ENCODE results near the gene LRRC19. TPM values are rescaled to one million over a fixed set of nuclear protein-coding genes. Genes with fewer than 3 reads are reported as not detected.

LRRC19 gene
- total and polyA plus RNA-seq, 7 donors, result 0.01 TPM; not detected in 6

GRCh38 chr9:27003426-27004077 lies 1.9 kb downstream of the LRRC19 start:
- Histone ChIP-seq H3K36me3 (ENCODE audit: insufficient read depth in 1 of 2, low read depth in 1 of 2) (no peaks in the 10 kb centered on the region), H3K27ac (no peak overlapping the region), H3K9me3 (no peaks in the 10 kb centered on the region), H3K4me3 (no peak overlapping the region), H3K4me1 (no peaks in the 10 kb centered on the region), H3K27me3 (ENCODE audit: insufficient read depth in 3 of 3, low read length in 2 of 3) (no peaks in the 10 kb centered on the region)
- intact Hi-C loops (cut with DNase I), result no loop called here
- WGBS, 3 donors, result 92 to 98% (median 96%) methylated on average over 3 of the region's 3 CpGs
- ATAC-seq, result no peak
- TF ChIP-seq CTCF (IDR thresholded peaks at IDR 0.05), result no peak
- no peak for DNase-seq

- no peak for DNase-seq
- Histone ChIP-seq H3K4me1 (no peaks in the 10 kb centered on the region), H3K4me3 (no peak overlapping the region), H3K27ac (no peak overlapping the region), H3K9me3 (no peaks in the 10 kb centered on the region), H3K27me3 (ENCODE audit: insufficient read depth in 3 of 3, low read length in 2 of 3) (no peaks in the 10 kb centered on the region), H3K36me3 (ENCODE audit: insufficient read depth in 1 of 2, low read depth in 1 of 2) (peaks cover 0 to 20% of the 10 kb centered on the region in 2 donors)
- intact Hi-C loops (cut with DNase I), result no loop called here
- no peak for TF ChIP-seq CTCF (IDR thresholded peaks at IDR 0.05)
- no peak for ATAC-seq
- 84 to 92% (median 90%) methylated on average over 2 of the region's 2 CpGs for WGBS, 3 donors
Observed at GRCh38 chr9:26995810-26996209, 9.7 kb downstream of the LRRC19 start.

DNA sequence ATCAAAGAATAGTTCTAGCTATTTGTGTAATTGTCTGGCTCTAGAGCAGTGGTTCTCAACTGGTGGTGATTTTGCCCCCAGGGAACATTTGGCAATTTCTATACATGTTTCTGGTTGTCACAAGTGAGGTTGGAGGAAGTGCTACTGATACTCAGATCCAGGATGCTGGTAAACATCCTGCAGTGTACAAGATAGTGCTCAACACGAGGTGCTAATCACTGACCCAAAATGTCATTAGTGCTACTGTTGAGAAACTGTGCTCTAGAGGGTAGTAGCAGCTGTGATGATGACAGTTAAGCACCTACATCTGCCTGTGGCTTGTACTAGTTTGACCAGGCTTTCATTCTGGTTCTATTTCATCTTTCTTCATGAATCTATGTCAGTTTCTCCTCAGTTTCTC lies 22.1 kb downstream of the LRRC19 start:
- H3K4me1 ChIP-seq, result no peaks in the 10 kb centered on the region
- H3K27ac ChIP-seq, result no peak overlapping the region
- H3K9me3 ChIP-seq, result no peaks in the 10 kb centered on the region
- peaks cover 0 to 68% of the 10 kb centered on the region in 2 donors for H3K36me3 ChIP-seq (ENCODE audit: insufficient read depth in 1 of 2, low read depth in 1 of 2)
- no peak overlapping the region for H3K4me3 ChIP-seq
- WGBS, 3 donors, result 50 to 61% (median 54%) methylated on average over 1 of the region's 1 CpG
- no peak for TF ChIP-seq CTCF (IDR thresholded peaks at IDR 0.05)
- DNase-seq, result no peak
- intact Hi-C loops (cut with DNase I), result no loop called here
- ATAC-seq, result no peak
- H3K27me3 ChIP-seq (ENCODE audit: insufficient read depth in 3 of 3, low read length in 2 of 3), result no peaks in the 10 kb centered on the region

DNA sequence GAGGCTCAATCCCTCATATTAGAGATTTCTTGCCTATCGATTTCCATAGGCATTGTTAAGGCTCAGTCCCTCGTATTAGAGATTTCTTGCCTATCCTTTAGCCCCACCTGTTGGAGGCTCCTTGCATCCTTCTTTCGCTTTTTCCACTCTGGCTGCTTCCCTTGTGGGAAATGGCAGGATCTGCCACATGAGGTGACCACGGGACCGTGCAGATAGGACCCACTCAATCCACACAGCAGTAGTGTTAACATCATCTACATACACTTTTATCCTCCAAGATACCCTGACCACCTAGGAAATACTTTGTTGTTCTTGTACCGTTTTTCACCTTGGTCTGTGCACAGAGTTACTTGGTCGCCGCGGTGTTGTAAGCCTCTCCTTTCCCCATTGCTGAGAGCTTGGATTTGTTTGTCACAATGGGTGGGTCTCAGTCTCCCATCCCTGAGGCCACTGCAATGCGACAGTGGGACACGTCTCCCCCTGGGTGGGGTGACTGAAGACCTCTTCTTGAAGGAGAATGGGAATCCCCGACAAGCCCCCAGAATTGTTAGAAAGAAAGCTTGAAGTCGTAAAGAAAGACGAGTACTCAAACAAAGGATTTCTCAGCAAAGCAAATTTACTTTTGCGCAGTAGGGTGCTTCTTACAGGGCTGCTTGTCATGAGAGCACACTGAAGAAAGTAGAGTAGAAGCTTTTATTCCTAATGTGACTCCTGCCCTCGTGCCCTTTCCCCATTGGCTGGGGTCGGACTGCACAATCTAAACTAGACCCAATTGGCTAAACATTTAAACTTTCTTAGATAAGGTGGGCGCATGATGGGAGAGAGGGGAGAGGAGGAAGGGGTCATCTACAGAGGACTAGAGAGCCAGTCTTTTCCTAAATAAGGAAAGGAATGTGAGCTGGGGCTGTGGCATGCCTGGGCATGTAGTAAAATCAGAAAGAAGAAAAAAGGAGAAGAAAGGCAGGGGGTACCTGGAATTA lies 29.5 kb downstream of the LRRC19 start:
- Histone ChIP-seq H3K4me3 (no peak overlapping the region), H3K36me3 (ENCODE audit: insufficient read depth in 1 of 2, low read depth in 1 of 2) (peaks cover 0 to 25% of the 10 kb centered on the region in 2 donors), H3K27ac (no peak overlapping the region), H3K4me1 (no peaks in the 10 kb centered on the region), H3K27me3 (ENCODE audit: insufficient read depth in 3 of 3, low read length in 2 of 3) (no peaks in the 10 kb centered on the region), H3K9me3 (no peaks in the 10 kb centered on the region)
- ATAC-seq (peak in 3 of 4 donors; percentile 42 to 74 (median 54)), DNase-seq (no peak)
- 82 to 87% (median 86%) methylated on average over 18 of the region's 18 CpGs for WGBS, 3 donors
- peak; percentile 56 for TF ChIP-seq CTCF (IDR thresholded peaks at IDR 0.05)
- intact Hi-C loops (cut with DNase I), result loop anchor here (1.0 to 2.0 kb wide), 2 partner anchors 231 to 232 kb away; no protein-coding TSS in a partner anchor

Data from psoas muscle (tissue), 8 donors.